Measurements from ENCODE around the gene DDX23.
A peak's percentile ranks its signal among the peaks of the same experiment; 100 is the strongest.

The DDX23 gene

GRCh38 chr12:48782457-48783395, 69.2 kb downstream of the DDX23 start:
- in situ Hi-C loops (cut with MboI; ENCODE audit: low pct_unique_long_range_greater_than_20kb, low sequenced_read_pairs), result no loop called here
- no peak for DNase-seq

GRCh38 chr12:48781750-48782456, 70.1 kb downstream of the DDX23 start:
- in situ Hi-C loops (cut with MboI; ENCODE audit: low pct_unique_long_range_greater_than_20kb, low sequenced_read_pairs), result no loop called here
- no peak for DNase-seq

GRCh38 chr12:48780381-48781025, 71.5 kb downstream of the DDX23 start:
- in situ Hi-C loops (cut with MboI; ENCODE audit: low pct_unique_long_range_greater_than_20kb, low sequenced_read_pairs), result no loop called here
- no peak for DNase-seq

GRCh38 chr12:48779869-48780268, 72.1 kb downstream of the DDX23 start:
- in situ Hi-C loops (cut with MboI; ENCODE audit: low pct_unique_long_range_greater_than_20kb, low sequenced_read_pairs), result no loop called here
- peak; percentile 80 for DNase-seq
